K562 (cell line): Measurements from ENCODE around the gene SCFD2. TPM values are rescaled to one million over a fixed set of nuclear protein-coding genes. Genes with fewer than 3 reads are reported as not detected.

Experiments
- ATAC-seq: fragments of 200-7000 bp; cut with Tn5 transposase; 3 replicates; pipeline ENCODE4 v1.9.1; 2020; ENCODE audit warnings: moderate library complexity
- Bru-seq: library from RNA; stranded (reverse); fragments of 400-500 nt; gene quantifications from one replicate; lab custom pipeline; 2021; lab: Mats Ljungman, UMichigan
- BruChase-seq, 2 experiments: library from RNA; stranded (reverse); fragments of 400-500 nt; gene quantifications; one replicate each; lab custom pipeline; 2021; lab: Mats Ljungman, UMichigan
- BruUV-seq: library from RNA; stranded (reverse); fragments of 400-500 nt; replicated peaks from 2 replicates; lab custom pipeline; 2021; lab: Mats Ljungman, UMichigan
- CTCF ChIA-PET: fragments of 300-600 bp; formaldehyde crosslinking; extraction: SDS; loops from one replicate; lab custom pipeline; 2021; ENCODE audit warnings: low intra/inter-chr PET ratio; lab: Yijun Ruan, JAX
- POLR2A ChIA-PET: fragments of 300-600, 350-650 bp; sonication (Branson Sonifier 250); formaldehyde crosslinking; extraction: SDS; loops from one replicate; lab custom pipeline; 2021; ENCODE audit warnings: antibody characterized with exemption, inconsistent platforms; lab: Yijun Ruan, JAX
- DNase-seq, 4 experiments: peaks; one replicate each; pipeline versions ENCODE4 v3.0.0 to v3.0.0-alpha.2; 2011 to 2018; ENCODE audit warnings: low spot score in 3 of 4, mixed read lengths in 3 of 4; ENCODE audit errors: extremely low read depth in 1 of 4
- FAIRE-seq: peaks from 2 replicates; lab custom pipeline; 2011; peaks lifted over from hg19 to GRCh38; lab: Jason Lieb, UNC
- H2AFZ ChIP-seq: 2 replicates; pipeline ENCODE4 v1.6.0; 2011; ENCODE audit warnings: low read depth, low read length, control low read depth, inconsistent platforms
- H3K27ac ChIP-seq: fragments of 200-600 bp; 3 replicates; pipeline ENCODE4 v1.8.0; 2011; ENCODE audit warnings: low read depth, mild to moderate bottlenecking, control low read depth, inconsistent platforms, low read length, moderate library complexity, mixed read lengths; ENCODE audit errors: extremely low read depth
- H3K27me3 ChIP-seq, 2 experiments: fragments of 300-600 bp in 1 of 2; 2 replicates in 1 of 2; 3 replicates in 1 of 2; pipeline versions ENCODE4 v1.6.0 to v1.8.0; 2011; ENCODE audit warnings: inconsistent platforms in 2 of 2, low read length in 2 of 2, mild to moderate bottlenecking in 1 of 2, mixed read lengths in 1 of 2, moderate library complexity in 1 of 2; ENCODE audit not compliant: control insufficient read depth in 2 of 2, insufficient read depth in 2 of 2
- H3K36me3 ChIP-seq: fragments of 300-600 bp; 3 replicates; pipeline ENCODE4 v1.8.0; 2011; ENCODE audit warnings: mild to moderate bottlenecking, low read length, inconsistent platforms; ENCODE audit not compliant: control insufficient read depth, insufficient read depth
- H3K4me1 ChIP-seq, 2 experiments: fragments of 200-600 bp in 1 of 2; replicated peaks in 1 of 2; 2 replicates in 1 of 2; 3 replicates in 1 of 2; pipeline versions ENCODE4 v1.5.1 to v1.8.0; 2011; ENCODE audit warnings: inconsistent platforms in 2 of 2, low read length in 2 of 2, mild to moderate bottlenecking in 1 of 2, mixed read lengths in 1 of 2, moderate library complexity in 1 of 2; ENCODE audit not compliant: control insufficient read depth in 2 of 2, insufficient read depth in 2 of 2
- H3K4me2 ChIP-seq: 2 replicates; pipeline ENCODE4 v1.6.1; 2011; ENCODE audit warnings: low read length, control low read depth, inconsistent platforms, mixed read lengths; ENCODE audit not compliant: insufficient read depth
- H3K4me3 ChIP-seq: fragments of 200-600 bp; sonication (generic), shearing (Covaris generic); 2 replicates; pipeline ENCODE4 v1.5.1; 2016; ENCODE audit warnings: control low read depth, inconsistent platforms
- H3K79me2 ChIP-seq: fragments of 200-600 bp; 3 replicates; pipeline ENCODE4 v1.8.0; 2011; ENCODE audit warnings: low read length, inconsistent platforms; ENCODE audit not compliant: control insufficient read depth, insufficient read depth
- H3K9ac ChIP-seq, 2 experiments: 2 replicates each; pipeline versions ENCODE4 v1.6.0 to v1.6.1; 2011; ENCODE audit warnings: low read depth in 2 of 2, low read length in 2 of 2, control low read depth in 1 of 2, inconsistent platforms in 1 of 2, mild to moderate bottlenecking in 1 of 2, mixed read lengths in 1 of 2; ENCODE audit not compliant: insufficient read depth in 1 of 2
- H3K9me1 ChIP-seq: one replicate; pipeline ENCODE4 v1.6.0; 2011; ENCODE audit warnings: inconsistent platforms, mild to moderate bottlenecking, low read length, moderate library complexity; ENCODE audit not compliant: control insufficient read depth, insufficient read depth
- H3K9me3 ChIP-seq: replicated peaks from 2 replicates; pipeline ENCODE4 v1.5.1; 2011; ENCODE audit warnings: low read depth, low read length, inconsistent platforms; ENCODE audit not compliant: control insufficient read depth, insufficient read depth
- H4K20me1 ChIP-seq: replicated peaks from 2 replicates; pipeline ENCODE4 v1.6.1; 2011; ENCODE audit warnings: low read length, inconsistent platforms, mixed read lengths; ENCODE audit not compliant: control insufficient read depth, insufficient read depth
- ARNT ChIP-seq, 2 experiments: fragments of 450-650 bp; IDR thresholded peaks; 2 replicates each; pipeline ENCODE4 v1.6.1; 2016; ENCODE audit warnings: mild to moderate bottlenecking in 1 of 2
- GATA2 ChIP-seq: sonication (generic); formaldehyde crosslinking; IDR thresholded peaks from 2 replicates; pipeline ENCODE4 v1.4.0; 2020; ENCODE audit warnings: mild to moderate bottlenecking, missing genetic modification reagents
- HOXB6 ChIP-seq: fragments of 250-450 bp; sonication (Bioruptor Pico); IDR thresholded peaks from 2 replicates; pipeline ENCODE4 v1.5.1; 2022; ENCODE audit warnings: mild to moderate bottlenecking, borderline replicate concordance
- KLF13 ChIP-seq: fragments of 450-650 bp; IDR thresholded peaks from 2 replicates; pipeline ENCODE4 v1.6.1; 2016; ENCODE audit warnings: missing genetic modification characterization, low read depth, mild to moderate bottlenecking, missing compliant biosample characterization, moderate library complexity, borderline replicate concordance
- NFXL1 ChIP-seq: fragments of 450-650 bp; formaldehyde crosslinking; IDR thresholded peaks from 2 replicates; pipeline ENCODE4 v1.4.0; 2021; ENCODE audit warnings: mild to moderate bottlenecking
- NRF1 ChIP-seq, 2 experiments: fragments of 450-650 bp; IDR thresholded peaks in 1 of 2; conservative IDR thresholded peaks in 1 of 2; 2 replicates each; pipeline ENCODE4 v1.6.1; 2014; ENCODE audit warnings: mild to moderate bottlenecking in 2 of 2
- TCF7L2 ChIP-seq: fragments of 150-350 bp; IDR thresholded peaks from 2 replicates; pipeline ENCODE4 v1.6.1; 2016; ENCODE audit warnings: low read depth, mild to moderate bottlenecking, low read length, moderate library complexity
- ZNF384 ChIP-seq: IDR thresholded peaks from 2 replicates; pipeline ENCODE4 v1.6.1; 2012; ENCODE audit warnings: low read depth, low read length, improper control_type of control experiment
- WGBS: fragments of 100-300 bp; shearing (Covaris generic); methylation state at CpG from one replicate; pipeline ENCODE4 v1.1.6; 2016; ENCODE audit warnings: low coverage, mixed read lengths; ENCODE audit not compliant: insufficient coverage; ENCODE audit errors: missing lambda C conversion rate; 5-methylcytosine and 5-hydroxymethylcytosine counted together
- in situ Hi-C: fragments of 300-500 bp; cut with MboI; formaldehyde crosslinking; loops from 4 replicates; pipeline ENCODE4 v1.15.0; 2018; ENCODE audit warnings: inconsistent platforms, mixed read lengths
- intact Hi-C: fragments of 100-400 bp; cut with micrococcal nuclease; formaldehyde crosslinking; loops from 2 replicates; pipeline ENCODE4 v1.14.2; 2022
- long read RNA-seq, 3 experiments: library from polyadenylated mRNA in 2 of 3; library from RNA in 1 of 3; unstranded in 2 of 3; stranded (forward) in 1 of 3; transcript quantifications; one replicate each; pipeline ENCODE4 v2.0.0, GENCODE V29; 2019 to 2022
- polyA minus RNA-seq, 3 experiments: library from RNA; depleted of rRNA, polyadenylated mRNA; stranded (reverse); fragments of >200 nt; gene quantifications; 2 replicates each; pipeline ENCODE4 v1.2.3, GENCODE V29; 2011
- polyA plus RNA-seq, 8 experiments: library from polyadenylated mRNA; depleted of rRNA in 4 of 8; stranded (reverse) in 5 of 8; unstranded in 3 of 8; fragments of >200 nt; fragmentation: Nextera tagmentation in 2 of 8; fragmentation: Illumina TruSeq in 1 of 8; extraction: Ambion mirVana in 2 of 8; extraction: Trizol in 1 of 8; gene quantifications; 2 replicates each; pipeline versions ENCODE4 v1.2.1 to v1.2.3, GENCODE V29; 2011 to 2014; ENCODE audit warnings: inconsistent platforms in 1 of 8, missing spikeins in 1 of 8
- total RNA-seq, 7 experiments: library from RNA; depleted of rRNA in 6 of 7; stranded (reverse); fragments of >200 nt in 6 of 7; fragmentation: Illumina TruSeq in 2 of 7; extraction: Trizol in 2 of 7; gene quantifications; 2 replicates each; pipeline versions ENCODE4 v1.2.1 to v1.2.3, GENCODE V29; 2011 to 2021; ENCODE audit warnings: low replicate concordance in 1 of 7
- TF ChIP-seq, protein P1 (sequence below): fragments of 450-650 bp; IDR thresholded peaks from 2 replicates; pipeline ENCODE4 v1.6.1; 2016; ENCODE audit warnings: mild to moderate bottlenecking
- TF ChIP-seq, protein P2 (sequence below): fragments of 450-650 bp; IDR thresholded peaks from 2 replicates; pipeline ENCODE4 v1.6.1; 2016; ENCODE audit warnings: antibody characterized with exemption
- TF ChIP-seq, protein P3 (sequence below): sonication (generic); formaldehyde crosslinking; IDR thresholded peaks from 2 replicates; pipeline ENCODE4 v1.8.0; 2022; ENCODE audit warnings: mild to moderate bottlenecking, missing genetic modification reagents

SCFD2 gene
- 83.4 and 106 TPM in 2 replicates for total RNA-seq (2011; cell fraction: chromatin; rRNA removed; ENCODE audit: low replicate concordance)
- 65.0 and 69.3 TPM in 2 replicates for total RNA-seq (2011; cell fraction: nucleolus; rRNA removed)
- total RNA-seq (2011; cell fraction: nucleoplasm; rRNA removed): 53.5 and 63.7 TPM in 2 replicates
- total RNA-seq (2014; rRNA removed) (30.3 and 32.6 TPM in 2 replicates), total RNA-seq (2014; rRNA removed; fragmentation: Illumina TruSeq; extraction: Trizol) (20.7 and 22.8 TPM in 2 replicates), total RNA-seq (2015; rRNA removed; fragmentation: Illumina TruSeq; extraction: Trizol) (26.2 and 29.2 TPM in 2 replicates), total RNA-seq (2021) (29.7 and 30.3 TPM in 2 replicates), polyA plus RNA-seq (2011; rRNA removed) (18.1 and 24.4 TPM in 2 replicates), polyA plus RNA-seq (2014; fragmentation: Illumina TruSeq; extraction: Trizol) (17.2 and 20.7 TPM in 2 replicates), polyA plus RNA-seq (2014; fragmentation: Nextera tagmentation; extraction: Ambion mirVana) (1 to 10 TPM; 5.7 to 7.4 TPM), polyA plus RNA-seq (2014; rRNA removed) (19.9 and 23.9 TPM in 2 replicates), polyA minus RNA-seq (2011; rRNA and poly(A)+ RNA removed) (58.2 and 59.2 TPM in 2 replicates), Bru-seq, nascent RNA (percentile 66 among the genes with signal in this experiment), BruChase-seq, experiment 1, labeled RNA remaining after a 2-hour chase (percentile 65 among the genes with signal in this experiment), BruChase-seq, experiment 2, labeled RNA remaining after a 6-hour chase (percentile 63 among the genes with signal in this experiment)
- 18.7 and 32.1 TPM in 2 replicates for polyA plus RNA-seq (2011; cell fraction: cytosol; rRNA removed)
- 23.8 and 25.6 TPM in 2 replicates for polyA plus RNA-seq (2011; cell fraction: nucleus; rRNA removed)
- 12.4 and 21.9 TPM in 2 replicates for polyA plus RNA-seq (2012)
- polyA minus RNA-seq (2011; cell fraction: cytosol; rRNA and poly(A)+ RNA removed): 14.2 and 21.4 TPM in 2 replicates
- 79.8 and 98.5 TPM in 2 replicates for polyA minus RNA-seq (2011; cell fraction: nucleus; rRNA and poly(A)+ RNA removed)
- long read RNA-seq, experiment 1, partial matches to known transcripts: 1 of 12 reads
- long read RNA-seq, experiment 1, other reads (novel, unspliced or antisense): 10 of 12 reads
- long read RNA-seq, experiment 2, partial matches to known transcripts: 1 of 15 reads
- long read RNA-seq, experiment 2, other reads (novel, unspliced or antisense): 14 of 15 reads
- long read RNA-seq, experiment 3, partial matches to known transcripts: 0 of 4 reads
- long read RNA-seq, experiment 3, other reads (novel, unspliced or antisense): 4 of 4 reads

DNA sequence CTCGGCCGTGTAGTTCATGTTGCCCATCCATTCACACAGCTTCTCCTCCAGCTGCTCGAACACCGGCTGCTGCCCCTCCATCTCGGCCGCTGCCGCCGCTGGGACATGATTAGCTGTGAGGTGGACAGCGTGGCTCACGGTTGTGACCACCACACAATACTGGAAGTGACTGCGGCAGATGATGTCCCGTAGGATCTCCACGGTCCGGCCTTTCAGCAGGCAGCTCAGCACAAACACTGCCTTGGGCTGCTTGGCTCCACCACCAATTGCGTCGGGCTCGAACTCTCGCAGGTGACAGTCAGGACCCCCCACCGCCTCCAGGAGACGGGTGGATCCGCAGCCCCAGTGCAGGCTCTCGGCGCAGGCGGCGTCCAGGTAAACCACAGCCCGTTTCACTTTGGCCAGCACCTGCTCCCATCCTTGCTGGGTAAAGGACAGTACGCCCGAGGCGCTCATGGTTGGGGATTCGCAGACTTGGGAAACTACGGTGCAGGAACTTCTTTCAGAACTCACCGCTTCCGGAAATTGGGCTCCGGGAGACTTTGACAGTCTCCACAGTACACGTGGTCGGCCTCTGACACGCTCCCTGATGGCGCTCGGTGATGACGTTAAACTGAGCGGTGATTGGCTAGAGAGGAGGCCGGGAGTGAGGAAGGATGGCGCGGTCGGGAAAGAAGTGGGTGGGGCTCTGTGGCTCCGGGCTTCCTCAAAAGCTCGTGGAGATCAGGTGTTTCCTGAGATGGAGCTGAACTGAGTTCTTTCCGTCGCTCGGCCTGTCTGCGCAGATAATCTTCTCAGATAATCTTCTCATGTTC is at the start of gene SCFD2:
Gene SCFD2, minus strand, starts transcription at position 576 of the 815 bp plus-strand sequence.
- POLR2A ChIA-PET: interaction anchor here (0.8 to 1.4 kb wide), 5 partner anchors 9 to 17 kb away, joined by 3 to 8 read pairs (median 4); partner anchors contain the start of gene FIP1L1
- H3K4me1 ChIP-seq: peaks cover 5 to 6% of the 10 kb centered on the region in 2 experiments; a peak in 4 of 5 replicates
- H3K79me2 ChIP-seq: peaks cover 52% of the 10 kb centered on the region
- H3K9me3 ChIP-seq: no peaks in the 10 kb centered on the region
- peak; percentile 93 for FAIRE-seq
- in situ Hi-C loops (no loop called here), intact Hi-C loops (no loop called here)
- peak within 1 kb of the TSS; percentile 98 for H3K4me2 ChIP-seq
- peak within 1 kb of the TSS; percentile 82 to 95 for H3K9ac ChIP-seq
- H3K27me3 ChIP-seq: no peaks in the 10 kb centered on the region
- H3K27ac ChIP-seq: peak within 1 kb of the TSS; percentile 71
- peaks cover 8% of the 10 kb centered on the region; the same call in 2 of the 3 replicates for H3K36me3 ChIP-seq
- H2AFZ ChIP-seq: peak within 1 kb of the TSS; percentile 90
- TSS peak; percentile 71 for BruUV-seq
- WGBS: under 1% methylated on average over 49 of the region's 51 CpGs
- CTCF ChIA-PET: no interaction called here
- no peaks in the 10 kb centered on the region for H4K20me1 ChIP-seq
- DNase-seq: peak; percentile 97 to 99 (median 98)
- H3K9me1 ChIP-seq: no peaks in the 10 kb centered on the region
- peak within 1 kb of the TSS; percentile 93 for H3K4me3 ChIP-seq
- ATAC-seq: peak; percentile 90
- TF ChIP-seq GATA2 (peak; percentile 39; the same call in 1 of the 2 replicates), NRF1 (conservative IDR thresholded peaks at IDR 0.05 in 1 of 2, IDR thresholded peaks at IDR 0.05 in 1 of 2) (peak in 1 of 2 experiments; percentile 44; a peak in 3 of 4 replicates), ARNT (IDR thresholded peaks at IDR 0.05) (no peak; a peak in 1 of 4 replicates), HOXB6 (no peak), ZNF384 (peak; percentile 17; the same call in 1 of the 2 replicates), NFXL1 (CRISPR knock-in tag) (no peak), KLF13 (tag) (peak; percentile 43; the same call in 1 of the 2 replicates), TCF7L2 (no peak)
- TF ChIP-seq, protein P1, sequence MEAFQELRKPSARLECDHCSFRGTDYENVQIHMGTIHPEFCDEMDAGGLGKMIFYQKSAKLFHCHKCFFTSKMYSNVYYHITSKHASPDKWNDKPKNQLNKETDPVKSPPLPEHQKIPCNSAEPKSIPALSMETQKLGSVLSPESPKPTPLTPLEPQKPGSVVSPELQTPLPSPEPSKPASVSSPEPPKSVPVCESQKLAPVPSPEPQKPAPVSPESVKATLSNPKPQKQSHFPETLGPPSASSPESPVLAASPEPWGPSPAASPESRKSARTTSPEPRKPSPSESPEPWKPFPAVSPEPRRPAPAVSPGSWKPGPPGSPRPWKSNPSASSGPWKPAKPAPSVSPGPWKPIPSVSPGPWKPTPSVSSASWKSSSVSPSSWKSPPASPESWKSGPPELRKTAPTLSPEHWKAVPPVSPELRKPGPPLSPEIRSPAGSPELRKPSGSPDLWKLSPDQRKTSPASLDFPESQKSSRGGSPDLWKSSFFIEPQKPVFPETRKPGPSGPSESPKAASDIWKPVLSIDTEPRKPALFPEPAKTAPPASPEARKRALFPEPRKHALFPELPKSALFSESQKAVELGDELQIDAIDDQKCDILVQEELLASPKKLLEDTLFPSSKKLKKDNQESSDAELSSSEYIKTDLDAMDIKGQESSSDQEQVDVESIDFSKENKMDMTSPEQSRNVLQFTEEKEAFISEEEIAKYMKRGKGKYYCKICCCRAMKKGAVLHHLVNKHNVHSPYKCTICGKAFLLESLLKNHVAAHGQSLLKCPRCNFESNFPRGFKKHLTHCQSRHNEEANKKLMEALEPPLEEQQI: peak; percentile 30; the same call in 1 of the 2 replicates
- TF ChIP-seq, protein P2, sequence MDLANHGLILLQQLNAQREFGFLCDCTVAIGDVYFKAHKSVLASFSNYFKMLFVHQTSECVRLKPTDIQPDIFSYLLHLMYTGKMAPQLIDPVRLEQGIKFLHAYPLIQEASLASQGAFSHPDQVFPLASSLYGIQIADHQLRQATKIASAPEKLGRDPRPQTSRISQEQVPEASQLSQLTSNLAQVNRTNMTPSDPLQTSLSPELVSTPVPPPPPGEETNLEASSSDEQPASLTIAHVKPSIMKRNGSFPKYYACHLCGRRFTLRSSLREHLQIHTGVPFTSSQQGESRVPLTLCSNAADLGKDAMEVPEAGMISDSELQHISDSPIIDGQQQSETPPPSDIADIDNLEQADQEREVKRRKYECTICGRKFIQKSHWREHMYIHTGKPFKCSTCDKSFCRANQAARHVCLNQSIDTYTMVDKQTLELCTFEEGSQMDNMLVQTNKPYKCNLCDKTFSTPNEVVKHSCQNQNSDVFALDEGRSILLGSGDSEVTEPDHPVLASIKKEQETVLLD: no peak
- TF ChIP-seq, protein P3, sequence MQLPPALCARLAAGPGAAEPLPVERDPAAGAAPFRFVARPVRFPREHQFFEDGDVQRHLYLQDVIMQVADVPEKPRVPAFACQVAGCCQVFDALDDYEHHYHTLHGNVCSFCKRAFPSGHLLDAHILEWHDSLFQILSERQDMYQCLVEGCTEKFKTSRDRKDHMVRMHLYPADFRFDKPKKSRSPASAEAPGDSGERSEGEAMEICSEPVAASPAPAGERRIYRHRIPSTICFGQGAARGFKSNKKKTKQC: 0 out of 2 replicates have a peak, but pooled peaks have one; percentile 57
